Endothelial cell of umbilical vein (primary cell): ENCODE results near the gene CIPC. TPM values are rescaled to one million over a fixed set of nuclear protein-coding genes. Genes with fewer than 3 reads are reported as not detected.

Experiments
- BruUV-seq: library from RNA; stranded (reverse); fragments of 400-500 nt; replicated peaks from 2 replicates; lab custom pipeline; 2021; lab: Mats Ljungman, UMichigan
- CTCF ChIA-PET: fragments of 300-600, 350-600 bp; sonication (Branson Sonifier 250); formaldehyde crosslinking; loops from one replicate; lab custom pipeline; 2021; ENCODE audit warnings: antibody characterized with exemption, inconsistent platforms; lab: Charles Lee
- POLR2A ChIA-PET: fragments of 300-600, 350-600 bp; sonication (Branson Sonifier 250); formaldehyde crosslinking; loops from one replicate; lab custom pipeline; 2021; ENCODE audit warnings: antibody characterized with exemption, inconsistent platforms; lab: Charles Lee
- DNase-seq: peaks from one replicate; pipeline ENCODE4 v3.0.0-alpha.2; 2011; ENCODE audit warnings: low read depth, low spot score
- FAIRE-seq: peaks from 2 replicates; lab custom pipeline; 2011; peaks lifted over from hg19 to GRCh38; lab: Jason Lieb, UNC
- H2AFZ ChIP-seq: 2 replicates; pipeline ENCODE4 v1.6.0; 2012; ENCODE audit warnings: low read depth, low read length, control low read depth, inconsistent platforms
- H3K27ac ChIP-seq: 2 replicates; pipeline ENCODE4 v1.5.1; 2011; ENCODE audit warnings: low read depth, mild to moderate bottlenecking, control low read depth, low read length, moderate library complexity; ENCODE audit not compliant: insufficient read depth
- H3K27me3 ChIP-seq, 2 experiments: 2 replicates each; pipeline versions ENCODE4 v1.6.0 to v1.6.1; 2011; ENCODE audit warnings: low read length in 2 of 2, mixed read lengths in 1 of 2; ENCODE audit not compliant: control insufficient read depth in 2 of 2, insufficient read depth in 2 of 2
- H3K36me3 ChIP-seq, 2 experiments: 2 replicates in 1 of 2; 3 replicates in 1 of 2; pipeline ENCODE4 v1.5.1; 2011; ENCODE audit warnings: low read length in 2 of 2, mild to moderate bottlenecking in 1 of 2, moderate library complexity in 1 of 2; ENCODE audit not compliant: control insufficient read depth in 2 of 2, insufficient read depth in 2 of 2; ENCODE audit errors: extremely low read depth in 1 of 2
- H3K4me1 ChIP-seq: 3 replicates; pipeline ENCODE4 v1.5.1; 2011; ENCODE audit warnings: mild to moderate bottlenecking, low read length; ENCODE audit not compliant: control insufficient read depth, insufficient read depth; ENCODE audit errors: extremely low read depth
- H3K4me2 ChIP-seq: 2 replicates; pipeline ENCODE4 v1.6.1; 2011; ENCODE audit warnings: low read length, control low read depth, mixed read lengths; ENCODE audit not compliant: insufficient read depth
- H3K4me3 ChIP-seq, 3 experiments: fragments of 200-600 bp in 1 of 3; sonication (generic), shearing (Covaris generic) in 1 of 3; replicated peaks in 1 of 3; 2 replicates each; pipeline ENCODE4 v1.5.1; 2011 to 2016; ENCODE audit warnings: control low read depth in 3 of 3, low read length in 3 of 3, mild to moderate bottlenecking in 2 of 3, inconsistent platforms in 1 of 3, low read depth in 1 of 3, moderate library complexity in 1 of 3; ENCODE audit not compliant: insufficient read depth in 1 of 3
- H3K79me2 ChIP-seq: 2 replicates; pipeline ENCODE4 v1.6.0; 2012; ENCODE audit warnings: low read length, inconsistent platforms; ENCODE audit not compliant: control insufficient read depth, insufficient read depth
- H3K9ac ChIP-seq: replicated peaks from 2 replicates; pipeline ENCODE3; 2011; ENCODE audit warnings: low read length, control low read depth; ENCODE audit not compliant: insufficient read depth; ENCODE audit errors: extremely low read depth
- H3K9me1 ChIP-seq: replicated peaks from 3 replicates; pipeline ENCODE4 v1.6.0; 2011; ENCODE audit warnings: mild to moderate bottlenecking, low read length; ENCODE audit not compliant: control insufficient read depth, insufficient read depth; ENCODE audit errors: extremely low read depth
- H3K9me3 ChIP-seq: replicated peaks from 2 replicates; pipeline ENCODE4 v1.5.1; 2012; ENCODE audit warnings: low read length, inconsistent platforms; ENCODE audit not compliant: control insufficient read depth, insufficient read depth
- H4K20me1 ChIP-seq: replicated peaks from 2 replicates; pipeline ENCODE3; 2011; ENCODE audit warnings: mild to moderate bottlenecking, low read length; ENCODE audit not compliant: control insufficient read depth, insufficient read depth; ENCODE audit errors: extremely low read depth
- EZH2 ChIP-seq: IDR thresholded peaks from 2 replicates; pipeline ENCODE4 v1.6.1; 2012; ENCODE audit warnings: borderline replicate concordance, low read depth, mild to moderate bottlenecking, moderate library complexity, low read length, inconsistent platforms; ENCODE audit not compliant: severe bottlenecking
- FOS ChIP-seq: IDR thresholded peaks from 2 replicates; pipeline ENCODE4 v1.6.1; 2011; ENCODE audit warnings: mild to moderate bottlenecking, low read length, moderate library complexity, borderline replicate concordance; ENCODE audit not compliant: insufficient read depth
- GATA2 ChIP-seq: IDR thresholded peaks from 2 replicates; pipeline ENCODE4 v1.7.0; 2011; ENCODE audit warnings: low read depth, mild to moderate bottlenecking, moderate library complexity, mixed read lengths, low read length; ENCODE audit not compliant: insufficient read length, insufficient read depth
- JUN ChIP-seq: IDR thresholded peaks from 2 replicates; pipeline ENCODE4 v1.6.1; 2011; ENCODE audit warnings: borderline replicate concordance, low read depth; ENCODE audit not compliant: insufficient read length, insufficient read depth
- MYC ChIP-seq: IDR thresholded peaks from one replicate; pipeline ENCODE4 v1.6.1; 2011; ENCODE audit warnings: mild to moderate bottlenecking, low read depth, low read length
- POLR2A ChIP-seq: IDR thresholded peaks from 2 replicates; pipeline ENCODE4 v1.6.1; 2012; ENCODE audit warnings: low read depth, mild to moderate bottlenecking, control low read depth, low read length
- POLR2AphosphoS5 ChIP-seq: IDR thresholded peaks from 2 replicates; pipeline ENCODE4 v1.6.1; 2012; ENCODE audit warnings: low read depth, mild to moderate bottlenecking, control low read depth, low read length, moderate library complexity; ENCODE audit not compliant: insufficient read depth
- dilution Hi-C: fragments of 300-500 bp; cut with MboI; formaldehyde crosslinking; loops from one replicate; pipeline ENCODE4 v1.15.0; 2019; ENCODE audit warnings: low sequenced_read_pairs; ENCODE audit not compliant: extremely low pct_ligation_motif_present
- intact Hi-C: fragments of 100-400 bp; cut with micrococcal nuclease; formaldehyde crosslinking; loops from one replicate; pipeline ENCODE4 v1.10.0; 2022
- polyA plus RNA-seq, 4 experiments: library from polyadenylated mRNA; depleted of rRNA in 3 of 4; stranded (reverse) in 3 of 4; unstranded in 1 of 4; fragments of >200 nt; gene quantifications; 2 replicates each; pipeline versions ENCODE4 v1.2.1 to v1.2.3, GENCODE V29; 2011 to 2012; ENCODE audit warnings: missing spikeins in 1 of 4
- total RNA-seq: library from RNA; stranded (reverse); gene quantifications from 2 replicates; pipeline ENCODE4 v1.2.3, GENCODE V29; 2021
- TF ChIP-seq, protein P1 (sequence below): IDR thresholded peaks from 2 replicates; pipeline ENCODE4 v1.6.1; 2011; ENCODE audit not compliant: insufficient read depth, insufficient read length
- TF ChIP-seq, protein P2 (sequence below), 2 donors: IDR thresholded peaks; 1 replicate in 1 of 2; 2 replicates in 1 of 2; pipeline ENCODE4 v1.5.1; 2011; ENCODE audit warnings: low read length in 2 of 2, mild to moderate bottlenecking in 2 of 2, moderate library complexity in 2 of 2, control low read depth in 1 of 2, inconsistent platforms in 1 of 2, low read depth in 1 of 2; ENCODE audit not compliant: insufficient read depth in 1 of 2; ENCODE audit errors: extremely low read depth in 1 of 2

CIPC gene
- total and polyA plus RNA-seq, 2 donors (not counting 3 experiments of a cell fraction or from before 2014, with no cell fraction given), result 8.8 to 17.4 TPM

DNA sequence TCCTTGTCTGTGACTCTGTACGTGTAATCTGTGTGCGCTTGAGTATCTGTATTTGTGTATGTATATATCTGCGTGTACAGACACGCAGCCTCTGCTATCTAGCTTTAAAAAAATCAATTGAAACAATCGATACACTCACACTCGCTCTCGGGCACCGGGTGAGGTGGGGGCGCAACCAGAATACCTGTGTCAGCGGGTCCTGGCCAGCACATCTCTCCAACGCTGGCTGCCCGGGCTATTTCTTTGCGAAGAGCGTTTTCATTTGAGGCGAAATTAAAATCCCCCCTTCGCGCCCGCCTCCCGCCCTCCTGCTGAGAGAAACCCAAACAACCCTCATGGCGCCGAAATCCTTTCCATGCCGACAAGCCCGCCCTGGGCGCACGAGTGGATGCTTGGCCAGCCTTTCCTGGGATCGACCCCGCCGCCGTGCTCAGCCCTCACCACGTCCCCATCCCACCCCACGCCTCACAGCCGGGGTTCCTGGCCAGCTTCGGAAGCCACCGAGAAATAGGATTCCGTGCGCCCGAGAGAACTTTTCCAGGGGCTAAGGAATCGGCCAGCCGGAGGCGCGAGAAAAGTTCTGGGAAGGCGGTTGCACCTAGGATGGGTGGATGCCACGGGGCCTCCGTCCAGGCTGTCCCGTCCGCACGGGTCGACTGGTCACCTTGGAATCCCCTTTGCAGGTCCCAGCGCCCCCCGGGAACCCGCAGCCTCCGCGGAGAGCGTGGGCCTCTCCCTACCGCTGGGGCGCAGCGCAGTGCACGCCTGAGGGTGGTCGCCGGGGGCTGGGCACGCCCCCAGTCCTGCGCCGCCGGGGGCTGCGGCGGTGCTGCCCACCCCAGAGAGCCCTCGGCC lies 42.5 kb downstream of the CIPC start:
- CTCF ChIA-PET, result interaction anchor here (1.0 to 1.8 kb wide), 8 partner anchors 9 to 268 kb away, joined by 3 to 11 read pairs (median 4); no protein-coding TSS in a partner anchor
- Histone ChIP-seq H2AFZ (no peak overlapping the region), H3K27ac (no peak overlapping the region), H3K9ac (no peak overlapping the region), H4K20me1 (no peaks in the 10 kb centered on the region), H3K9me1 (no peaks in the 10 kb centered on the region), H3K9me3 (no peaks in the 10 kb centered on the region), H3K4me3 (peak overlapping the region in 2 of 3 experiments; percentile 9 to 34), H3K79me2 (no peaks in the 10 kb centered on the region), H3K4me2 (peak overlapping the region; percentile 57), H3K4me1 (peaks cover 13% of the 10 kb centered on the region), H3K36me3 (no peaks in the 10 kb centered on the region), H3K27me3 (peaks cover 55 to 57% of the 10 kb centered on the region in 2 experiments)
- intact Hi-C loops, result loop anchor here (2.0 kb wide), 3 partner anchors 64 to 180 kb away; partner anchors contain the start of genes GSTZ1 and POMT2
- FAIRE-seq (no peak), DNase-seq (no peak)
- dilution Hi-C loops, result no loop called here
- POLR2A ChIA-PET, result no interaction called here
- no TSS peak for BruUV-seq
- TF ChIP-seq POLR2AphosphoS5 (no peak), EZH2 (no peak), FOS (no peak), GATA2 (no peak), POLR2A (no peak), JUN (no peak), MYC (no peak)
- TF ChIP-seq, protein P1, sequence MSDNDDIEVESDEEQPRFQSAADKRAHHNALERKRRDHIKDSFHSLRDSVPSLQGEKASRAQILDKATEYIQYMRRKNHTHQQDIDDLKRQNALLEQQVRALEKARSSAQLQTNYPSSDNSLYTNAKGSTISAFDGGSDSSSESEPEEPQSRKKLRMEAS, result no peak
- TF ChIP-seq, protein P2, sequence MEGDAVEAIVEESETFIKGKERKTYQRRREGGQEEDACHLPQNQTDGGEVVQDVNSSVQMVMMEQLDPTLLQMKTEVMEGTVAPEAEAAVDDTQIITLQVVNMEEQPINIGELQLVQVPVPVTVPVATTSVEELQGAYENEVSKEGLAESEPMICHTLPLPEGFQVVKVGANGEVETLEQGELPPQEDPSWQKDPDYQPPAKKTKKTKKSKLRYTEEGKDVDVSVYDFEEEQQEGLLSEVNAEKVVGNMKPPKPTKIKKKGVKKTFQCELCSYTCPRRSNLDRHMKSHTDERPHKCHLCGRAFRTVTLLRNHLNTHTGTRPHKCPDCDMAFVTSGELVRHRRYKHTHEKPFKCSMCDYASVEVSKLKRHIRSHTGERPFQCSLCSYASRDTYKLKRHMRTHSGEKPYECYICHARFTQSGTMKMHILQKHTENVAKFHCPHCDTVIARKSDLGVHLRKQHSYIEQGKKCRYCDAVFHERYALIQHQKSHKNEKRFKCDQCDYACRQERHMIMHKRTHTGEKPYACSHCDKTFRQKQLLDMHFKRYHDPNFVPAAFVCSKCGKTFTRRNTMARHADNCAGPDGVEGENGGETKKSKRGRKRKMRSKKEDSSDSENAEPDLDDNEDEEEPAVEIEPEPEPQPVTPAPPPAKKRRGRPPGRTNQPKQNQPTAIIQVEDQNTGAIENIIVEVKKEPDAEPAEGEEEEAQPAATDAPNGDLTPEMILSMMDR (IDR thresholded peaks at IDR 0.05; ENCODE audit: extremely low read depth in 1 of 2, insufficient read depth in 1 of 2, low read depth in 1 of 2, low read length in 2 of 2), result no peak
